Globus pallidus (tissue), 1 donor: ENCODE data around the gene AHNAK.

Source experiments
- DNase-seq: peaks from one replicate; pipeline ENCODE4 v3.0.0-alpha.2; 2015; ENCODE audit warnings: low spot score

AHNAK gene

DNA sequence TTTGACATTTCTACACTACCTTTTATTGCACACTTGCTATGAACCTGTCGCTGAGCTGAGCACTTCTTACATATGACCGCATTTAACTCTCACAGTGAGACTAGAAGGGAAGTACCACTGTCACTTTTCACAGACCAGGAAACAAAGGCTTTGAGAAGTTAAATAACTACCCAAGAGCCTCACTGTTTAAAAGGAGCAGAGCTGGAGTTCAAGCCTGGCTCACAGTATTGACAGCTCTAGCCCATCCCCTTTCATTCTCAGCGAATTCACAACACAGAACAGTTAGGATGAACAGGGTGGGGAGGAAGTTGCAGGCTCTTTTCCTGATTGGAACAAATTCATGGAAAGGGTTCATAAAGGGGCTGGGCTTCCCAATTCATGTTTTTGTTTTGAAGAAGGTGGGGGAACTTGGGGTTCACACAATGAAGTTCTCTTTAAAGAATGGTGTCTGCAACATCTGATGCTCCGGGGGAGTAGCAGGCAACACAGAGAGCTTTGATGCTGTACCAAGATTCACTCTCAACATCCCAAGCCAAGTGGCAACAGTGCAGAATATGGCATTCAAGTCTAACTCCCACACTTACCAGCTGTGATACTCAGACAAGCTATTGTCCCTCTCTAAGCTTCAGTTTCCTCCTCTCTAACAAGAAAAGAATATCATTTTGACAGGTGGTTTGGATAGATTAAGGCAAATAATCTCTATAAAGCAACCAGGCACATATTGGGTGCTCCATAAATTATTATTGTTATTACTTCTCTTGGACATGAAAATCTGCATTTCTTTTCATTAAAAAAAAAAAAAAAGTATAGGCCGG is 110.6 kb downstream of the AHNAK start:
- DNase-seq: peak; percentile 74

DNA sequence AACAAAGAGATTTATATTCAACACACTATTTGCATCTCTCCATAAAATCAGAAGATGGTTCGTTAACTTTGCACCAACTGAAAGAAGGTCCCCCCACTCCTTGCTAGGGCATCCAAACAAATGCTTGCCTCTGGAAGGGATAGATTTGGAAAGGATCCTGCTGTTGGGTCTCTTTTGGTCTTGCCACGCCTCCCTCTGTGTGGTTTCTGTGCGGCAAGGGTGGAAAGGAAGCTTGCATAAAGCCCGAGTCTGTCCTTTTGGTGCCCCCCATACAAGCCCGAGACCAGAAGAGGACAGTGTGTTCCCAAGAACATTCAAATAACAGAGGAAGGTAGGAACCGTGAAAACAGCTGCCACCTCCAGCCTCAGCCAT is 112.7 kb downstream of the AHNAK start:
- no peak for DNase-seq

DNA sequence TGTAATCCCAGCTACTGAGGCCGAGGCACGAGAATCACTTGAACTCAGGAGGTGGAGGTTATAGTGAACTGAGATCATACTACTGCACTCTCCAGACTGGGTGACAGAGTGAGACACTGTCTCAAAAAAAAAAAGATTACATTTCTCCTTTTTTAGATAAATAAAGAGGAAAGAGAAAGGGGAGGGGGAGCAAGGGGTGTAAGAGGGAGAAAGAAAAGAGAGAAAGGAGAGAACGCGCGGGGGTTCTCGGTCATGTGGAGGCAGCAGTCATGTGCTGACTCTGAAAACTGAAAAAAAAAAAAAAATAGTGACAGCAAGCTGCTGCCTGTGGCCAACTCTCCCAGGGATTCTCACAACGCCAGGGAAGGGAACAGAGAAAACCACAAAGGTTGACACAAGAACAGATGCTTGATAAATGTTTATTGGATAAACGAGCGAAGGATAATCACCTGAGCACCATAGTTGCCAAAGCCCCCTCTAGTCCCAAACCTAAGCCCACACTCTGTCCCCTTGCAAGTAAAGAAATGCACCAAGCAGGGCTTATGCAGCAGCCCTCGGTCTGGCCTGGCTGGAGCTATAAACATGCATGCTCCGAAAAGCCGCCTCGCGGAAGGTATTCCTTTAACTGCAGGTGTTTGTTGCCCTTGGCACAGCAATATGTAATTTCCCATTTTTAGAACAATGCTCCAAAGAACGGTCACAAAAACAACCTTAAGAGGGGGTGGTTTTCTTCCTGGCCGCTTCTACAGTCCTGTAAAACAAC is 113.3 kb downstream of the AHNAK start:
- no peak for DNase-seq

DNA sequence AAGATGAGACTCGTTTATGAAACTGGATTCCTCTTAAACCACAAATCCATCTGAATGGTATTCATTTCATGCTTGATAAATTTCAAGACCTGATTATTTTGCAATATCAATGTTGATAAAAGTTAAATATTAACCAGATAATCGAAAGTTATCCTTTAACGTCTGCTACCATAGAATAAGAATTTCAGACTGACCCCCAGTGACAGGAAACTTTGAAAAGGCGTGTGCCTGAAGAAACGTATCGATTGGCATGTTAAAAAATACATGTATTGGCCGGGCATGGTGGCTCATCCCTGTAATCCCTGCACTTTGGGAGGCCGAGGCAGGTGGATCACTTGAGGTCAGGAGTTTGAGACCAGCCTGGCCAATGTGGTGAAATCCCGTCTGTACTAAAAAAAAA is 113.9 kb downstream of the AHNAK start:
- no peak for DNase-seq

DNA sequence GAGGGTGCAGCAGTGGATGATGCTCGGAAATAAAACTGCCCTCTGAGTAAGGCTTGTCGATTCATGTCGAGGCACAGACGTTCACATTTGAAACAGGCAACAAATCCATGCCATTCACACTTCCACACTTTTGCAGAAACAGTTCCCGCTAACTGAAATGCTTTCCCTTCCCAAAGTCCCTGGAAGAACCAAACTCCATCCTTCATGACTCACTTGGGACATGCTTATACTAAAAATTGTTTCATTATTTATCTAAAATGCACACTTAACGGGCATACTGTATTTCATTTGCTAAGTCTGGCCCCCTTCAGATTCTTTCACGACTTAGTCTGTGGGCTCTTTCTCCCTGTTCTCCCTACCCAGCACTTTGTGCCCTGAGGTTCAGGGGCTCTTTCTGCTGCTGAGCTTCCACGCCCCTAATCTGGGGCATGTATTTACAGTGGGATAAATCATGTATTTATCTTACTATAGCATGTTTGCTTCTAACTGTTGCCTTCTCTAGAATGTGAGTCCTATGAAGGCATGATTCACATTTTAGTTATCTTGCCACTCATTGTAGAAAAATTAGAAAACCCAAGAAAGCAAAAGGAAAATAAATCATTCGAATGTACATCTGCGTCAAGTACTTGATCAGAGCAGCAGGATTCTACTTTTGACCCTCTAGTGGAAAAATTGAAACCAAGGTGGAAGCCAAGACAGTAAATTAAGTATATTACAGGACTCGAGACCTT is 115.3 kb downstream of the AHNAK start:
- DNase-seq: no peak

DNA sequence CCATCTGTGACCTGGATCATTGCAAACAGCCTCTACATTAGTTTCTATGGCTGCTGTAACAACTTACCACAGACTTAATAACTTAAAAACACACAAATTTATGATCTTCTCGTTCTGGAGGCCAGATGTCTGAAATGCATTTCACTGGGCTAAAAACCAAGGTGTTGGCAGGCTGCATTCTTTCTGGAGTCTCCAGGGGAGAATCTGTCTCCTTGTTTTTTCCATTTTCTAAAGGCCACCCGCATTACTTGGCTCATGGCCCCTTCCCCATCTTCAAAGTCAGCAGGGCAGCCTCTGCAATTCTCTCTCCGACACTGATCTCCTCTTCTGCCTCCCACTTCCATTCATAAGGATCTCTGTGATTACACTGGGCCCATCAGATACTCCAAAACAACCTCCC is 116.2 kb downstream of the AHNAK start:
- DNase-seq: no peak

DNA sequence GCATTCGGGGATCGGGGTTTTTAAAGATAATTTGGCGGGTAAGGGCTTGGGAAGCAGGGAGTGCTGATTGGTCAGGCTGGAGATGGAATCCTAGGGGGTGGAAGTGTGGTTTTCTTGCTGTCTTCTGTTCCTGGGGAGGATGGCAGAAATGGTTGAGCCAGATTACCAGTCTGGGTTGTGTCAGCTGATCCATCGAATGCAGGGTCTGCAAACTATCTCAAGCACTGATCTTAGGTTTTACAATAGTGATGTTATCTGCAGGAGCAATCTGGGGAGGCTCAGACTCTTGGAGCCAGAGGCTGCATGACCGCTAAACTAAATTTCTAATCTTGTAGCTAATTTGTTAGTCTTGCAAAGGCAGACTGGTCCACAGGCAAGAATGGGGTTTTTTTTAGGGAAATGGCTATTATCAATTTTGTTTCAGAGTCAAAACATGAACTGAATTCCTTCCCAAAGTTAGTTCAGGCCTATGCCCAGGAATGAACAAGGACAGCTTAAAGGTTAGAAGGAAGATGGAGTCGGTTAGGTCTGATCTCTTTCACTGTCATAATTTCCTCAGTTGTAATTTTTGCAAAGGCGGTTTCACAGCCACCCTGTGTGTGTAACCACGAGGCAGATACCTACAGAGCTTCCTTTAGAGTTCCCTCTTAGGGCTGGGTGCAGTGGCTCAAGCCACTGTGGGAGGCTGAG is 117.6 kb downstream of the AHNAK start:
- no peak for DNase-seq

DNA sequence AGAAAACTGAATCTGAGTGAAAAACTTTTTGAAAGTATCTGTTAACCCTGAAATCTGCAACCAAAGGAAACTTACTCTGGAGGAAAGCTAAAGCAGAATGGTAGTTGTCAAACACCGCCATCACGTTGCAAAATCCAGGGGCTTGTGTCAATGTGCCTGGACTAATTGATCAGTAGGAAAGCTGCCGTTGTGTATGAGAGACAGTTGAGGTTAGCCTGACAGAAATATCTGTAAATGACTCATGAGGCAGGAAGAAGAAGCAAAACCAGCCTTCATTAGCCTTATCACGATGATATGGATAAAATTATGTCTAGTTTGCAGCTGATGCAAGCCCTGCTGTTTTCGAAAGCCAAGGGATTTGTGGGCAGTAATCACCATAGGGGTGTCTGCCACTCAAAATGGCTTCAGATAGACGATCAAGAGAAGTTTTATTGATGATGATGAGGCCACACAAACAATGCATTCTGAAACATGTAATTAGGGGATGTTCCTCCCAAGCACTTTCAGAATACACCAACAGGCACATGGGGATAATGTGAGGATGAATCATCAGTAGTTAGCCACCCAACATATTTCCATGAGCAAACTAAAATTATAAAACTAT is 118.9 kb downstream of the AHNAK start:
- no peak for DNase-seq

DNA sequence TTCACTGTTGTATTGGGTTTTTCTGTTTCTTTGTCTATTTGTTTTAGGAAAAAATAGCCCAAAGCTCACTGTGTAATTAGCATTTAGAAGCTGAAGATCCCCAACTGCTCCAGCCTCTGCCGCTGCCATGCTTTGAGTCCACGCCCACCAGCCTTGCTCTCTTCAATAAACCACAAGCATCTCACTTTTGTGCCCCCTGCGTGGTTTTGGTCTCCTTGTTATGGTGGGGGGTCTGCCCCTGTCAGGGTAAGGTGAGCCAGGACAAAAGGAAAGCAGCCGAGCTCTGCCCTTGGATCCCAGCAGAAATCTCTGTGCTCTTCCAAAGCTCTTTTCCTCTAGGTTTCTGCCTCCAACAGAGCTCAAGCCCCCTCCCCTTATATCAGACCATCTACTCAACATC is 123.6 kb downstream of the AHNAK start:
- no peak for DNase-seq

DNA sequence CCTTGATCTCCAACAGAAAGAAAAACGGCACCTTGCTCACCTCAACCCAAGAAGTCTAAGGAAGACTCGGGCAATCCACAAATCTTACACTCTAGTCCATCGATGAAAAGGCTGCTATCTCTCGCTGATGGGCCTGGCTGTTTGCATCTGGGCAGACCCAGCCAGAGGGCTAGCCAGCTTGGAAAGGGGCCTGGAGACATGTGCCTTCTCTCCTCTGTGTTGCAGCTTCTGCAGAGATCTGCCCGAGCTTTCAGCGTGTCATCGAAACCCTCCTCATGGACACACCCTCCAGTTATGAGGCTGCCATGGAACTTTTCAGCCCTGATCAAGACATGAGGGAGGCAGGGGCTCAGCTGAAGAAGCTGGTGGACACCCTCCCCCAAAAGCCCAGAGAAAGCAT is 124.6 kb downstream of the AHNAK start:
- no peak for DNase-seq

DNA sequence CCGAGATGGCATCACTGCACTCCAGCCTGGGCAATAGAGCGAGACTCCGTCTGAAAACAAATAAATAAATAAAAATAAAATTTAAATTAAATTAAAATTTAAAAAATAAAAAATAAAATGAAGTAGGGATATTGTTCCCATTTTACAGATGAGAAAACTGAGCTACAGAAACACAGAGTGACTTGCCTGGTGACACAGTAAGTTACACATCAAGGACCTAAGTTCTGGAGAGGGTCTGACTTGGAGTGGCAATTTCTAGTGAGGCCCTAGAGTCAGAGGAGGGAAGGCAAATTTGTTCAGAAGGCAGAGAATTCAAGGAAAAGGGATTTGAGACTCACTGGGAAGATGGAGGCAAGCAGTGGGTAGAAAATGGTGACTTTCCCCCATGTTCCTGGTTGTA is 125.7 kb downstream of the AHNAK start:
- no peak for DNase-seq

DNA sequence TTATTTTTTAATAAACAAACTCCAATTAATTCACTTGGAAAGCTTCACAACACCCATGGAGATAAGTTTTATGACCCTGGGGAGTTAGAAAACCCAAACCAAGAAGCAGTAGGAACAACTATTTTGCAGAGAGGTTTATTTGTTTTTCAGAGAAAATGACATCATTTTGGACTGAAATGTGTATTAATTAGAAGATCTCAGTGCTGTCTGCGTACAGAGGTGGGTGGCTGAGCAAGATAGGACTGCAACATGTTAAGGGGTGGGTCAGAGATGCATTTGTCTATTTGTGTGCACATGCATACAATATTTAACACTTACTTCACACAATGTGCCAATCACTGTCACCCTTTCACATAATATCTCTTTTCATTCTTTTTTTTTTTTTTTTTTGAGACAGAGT is 126.7 kb downstream of the AHNAK start:
- no peak for DNase-seq

DNA sequence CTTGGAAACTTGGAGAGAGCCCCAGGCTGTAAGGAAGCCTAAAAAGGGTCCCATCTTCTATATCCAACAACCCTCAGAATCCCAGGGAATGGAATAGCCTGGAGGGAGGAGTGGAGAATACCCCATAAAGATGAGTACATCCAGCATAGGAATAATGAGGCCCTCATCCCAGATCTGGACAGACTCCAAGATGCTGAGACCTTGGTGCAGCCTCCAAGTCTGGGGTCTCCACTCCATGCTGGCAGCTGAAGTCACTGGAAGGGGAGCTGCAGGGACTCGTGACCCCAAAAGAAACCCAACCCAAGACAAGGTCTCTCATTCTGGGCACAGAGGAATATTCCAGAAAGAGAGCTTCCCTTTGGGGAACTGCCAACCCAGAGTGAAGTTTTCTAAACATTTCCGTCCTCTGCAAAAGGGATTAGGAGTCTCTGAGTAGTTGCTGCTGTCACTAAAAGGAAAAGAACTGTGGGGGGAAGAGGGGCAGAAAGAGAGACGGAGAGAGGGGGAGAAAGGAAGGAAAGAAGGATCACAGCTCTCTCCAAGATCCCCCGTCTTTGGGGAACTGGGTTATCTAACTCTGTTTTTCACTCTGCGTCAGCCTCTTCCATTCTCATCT is 127.2 kb downstream of the AHNAK start:
- no peak for DNase-seq

DNA sequence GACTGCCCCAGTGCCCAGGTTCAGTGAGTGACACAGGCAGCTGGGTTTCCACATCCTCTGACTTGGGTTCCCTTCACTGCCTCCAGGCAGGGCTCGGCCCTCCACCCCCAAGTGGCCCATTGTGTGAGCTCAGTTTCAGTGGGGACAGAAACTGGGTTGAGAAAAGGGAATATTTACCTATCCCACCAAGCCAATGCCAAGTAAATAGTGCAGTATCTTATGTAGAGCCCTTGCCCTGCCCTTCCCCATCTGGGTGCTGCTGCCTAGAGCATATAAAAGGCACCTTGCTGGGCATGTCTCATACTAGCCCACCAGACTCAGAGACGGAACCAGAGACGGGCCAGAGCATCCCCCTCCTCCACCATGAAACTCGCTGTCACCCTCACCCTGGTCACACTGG is 127.9 kb downstream of the AHNAK start, which contains the start of gene SCGB1A1:
Gene SCGB1A1 (plus strand): TSS at position 301 of the 400 bp plus-strand sequence. CDS start 63 bp downstream, at position 364.
- no peak for DNase-seq

DNA sequence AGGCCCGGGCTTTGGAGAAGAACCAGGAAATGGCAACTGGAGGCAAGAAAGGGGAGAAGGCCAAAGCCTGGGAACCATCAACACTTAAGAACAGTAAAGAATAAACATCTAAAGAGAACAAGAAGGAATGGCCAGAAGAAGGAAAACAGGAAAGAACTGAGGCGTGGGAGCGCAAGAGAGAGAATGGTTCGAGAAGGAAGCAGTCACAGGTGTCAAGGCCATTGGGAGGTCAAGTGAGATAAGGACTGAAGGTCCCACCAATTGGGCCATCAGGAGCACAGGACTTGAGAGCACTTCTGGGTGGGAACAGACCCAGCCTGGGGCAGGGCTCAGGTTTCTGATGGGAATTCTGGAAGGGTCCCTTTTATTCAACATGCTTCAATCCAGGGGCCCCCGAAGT is 128.5 kb downstream of the AHNAK start:
- no peak for DNase-seq

DNA sequence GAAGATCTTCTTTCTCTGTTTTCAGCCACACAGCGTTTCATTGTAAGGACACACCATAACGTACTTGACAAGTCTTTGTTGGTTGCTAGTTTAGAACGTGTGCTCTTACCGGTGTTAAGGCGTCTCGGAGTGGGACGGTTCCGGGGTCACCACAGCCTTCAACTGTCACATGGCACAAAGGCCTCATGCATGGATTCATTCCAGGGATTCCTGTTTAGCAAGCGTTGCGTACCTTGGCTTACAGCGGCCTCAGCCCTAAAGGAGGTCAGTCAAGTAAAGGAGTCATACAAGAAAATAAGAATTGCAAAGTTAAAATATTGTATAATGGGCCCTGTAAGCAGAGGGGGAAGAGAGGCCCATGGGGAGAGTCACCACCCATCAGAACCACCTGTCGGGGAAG is 130.0 kb downstream of the AHNAK start:
- no peak for DNase-seq

DNA sequence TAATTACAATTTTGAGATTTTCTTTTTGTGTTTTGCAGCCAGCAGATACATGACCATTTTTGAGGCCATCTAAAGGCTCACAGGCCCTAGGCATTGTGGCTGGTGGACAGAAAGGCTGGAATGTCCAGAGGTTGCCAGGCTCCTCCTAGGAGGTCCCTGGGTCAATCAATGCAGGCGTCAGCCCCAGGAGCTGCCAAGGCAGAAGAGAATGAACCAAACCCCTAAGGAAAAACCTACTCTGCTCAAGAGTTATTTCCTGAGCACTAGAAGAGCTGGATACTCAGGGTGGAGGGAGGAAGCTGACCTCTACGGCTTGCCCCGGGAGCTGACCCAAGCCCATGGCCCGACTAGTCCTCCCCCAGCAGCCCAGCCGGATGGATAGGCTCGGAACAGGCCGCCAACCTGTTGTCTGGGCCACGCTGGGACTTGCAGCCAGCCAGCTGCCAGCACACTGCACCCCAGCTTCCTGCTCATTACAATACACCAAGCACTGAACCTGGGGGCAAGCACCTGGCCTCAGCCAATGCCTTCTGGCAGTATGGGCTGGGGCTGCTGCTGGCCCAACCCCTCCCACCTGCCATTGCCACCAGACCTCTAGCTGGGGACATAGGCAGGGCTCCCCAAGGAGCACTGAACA is 133.4 kb downstream of the AHNAK start:
- DNase-seq: no peak

DNA sequence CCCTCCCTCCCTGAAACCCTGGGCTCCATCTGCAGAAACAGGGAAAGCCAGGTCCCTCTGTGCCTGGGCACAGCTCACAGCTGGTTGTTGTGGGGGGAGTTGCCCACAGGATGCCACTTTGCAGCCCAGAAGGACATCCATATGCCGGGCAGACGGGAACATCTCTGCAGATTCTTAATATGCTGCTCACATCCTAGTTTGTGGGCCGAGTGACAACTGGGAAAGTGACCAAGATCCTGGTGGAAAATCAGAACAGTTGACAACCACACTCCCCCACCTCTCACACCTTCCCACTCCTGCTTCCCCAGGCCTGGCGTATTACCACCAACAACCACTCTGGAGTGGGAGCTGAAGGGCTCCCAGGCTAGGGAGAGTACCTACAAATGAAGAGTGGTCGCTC is 135.1 kb downstream of the AHNAK start:
- no peak for DNase-seq

DNA sequence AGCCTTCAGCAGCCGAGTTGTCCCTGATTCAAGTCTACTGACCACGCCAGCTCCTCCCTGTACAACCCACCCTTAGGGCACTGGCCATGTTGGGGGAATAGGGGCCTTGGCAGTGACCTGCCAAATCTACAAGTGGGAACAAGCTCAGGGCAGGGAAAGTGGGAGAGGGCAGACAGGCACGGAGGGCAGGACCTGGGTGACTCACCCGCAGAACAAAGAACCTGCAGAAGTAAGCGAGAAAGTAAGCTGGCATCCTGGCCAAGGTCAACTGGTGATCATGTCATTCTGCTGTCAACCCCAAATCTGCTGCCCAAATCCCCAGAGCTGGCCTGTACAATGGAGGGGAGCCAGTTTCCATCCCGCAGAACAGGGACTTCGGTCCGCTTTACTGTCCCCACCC is 135.6 kb downstream of the AHNAK start:
- DNase-seq: no peak

DNA sequence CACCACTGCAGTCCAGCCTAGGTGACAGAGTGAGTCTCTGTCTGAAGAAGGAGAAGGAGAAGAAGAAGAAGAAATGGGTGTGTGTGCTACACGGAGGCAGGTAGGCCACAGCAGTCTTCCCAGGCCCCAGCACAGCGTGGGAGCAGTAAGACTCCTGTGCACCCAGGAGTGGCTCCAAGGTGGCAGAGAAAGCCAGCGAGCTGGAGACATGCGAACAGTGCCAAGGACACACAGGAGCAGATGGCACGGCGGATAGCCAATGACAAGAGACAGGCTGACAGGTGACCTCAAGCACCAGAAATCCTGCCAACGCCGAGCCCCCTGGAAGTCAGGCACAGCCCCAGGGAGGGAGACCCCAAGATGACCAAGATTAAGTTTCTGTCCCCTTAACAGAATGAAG is 136.8 kb downstream of the AHNAK start:
- no peak for DNase-seq

DNA sequence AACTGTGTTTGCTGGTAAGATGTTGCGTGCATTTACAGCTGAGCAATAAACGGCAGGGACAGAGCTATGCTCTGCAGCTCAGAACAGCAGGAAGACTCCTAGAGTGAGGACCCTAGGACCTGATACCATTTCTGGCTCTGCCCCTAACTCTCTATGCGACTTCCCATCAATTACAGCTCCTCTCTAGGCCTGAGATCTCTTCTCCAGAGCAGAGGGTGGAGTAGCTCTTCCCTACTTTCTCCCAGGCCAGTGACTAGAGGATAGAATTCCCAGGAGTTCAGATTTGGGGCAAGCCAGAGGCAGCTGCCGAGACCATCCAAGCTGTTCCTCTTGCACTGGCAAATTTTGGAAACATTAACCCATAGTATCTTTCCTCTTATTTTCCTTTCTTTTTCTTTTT is 140.6 kb downstream of the AHNAK start:
- no peak for DNase-seq
